HL-60 (cell line): ENCODE measurements around the gene FBXO2.

Experiments used
- DNase-seq, 2 experiments: peaks; one replicate each; pipeline ENCODE4 v3.0.0-alpha.2; 2010 to 2020; ENCODE audit warnings: low read depth in 1 of 2, low spot score in 1 of 2
- H3K27ac ChIP-seq: fragments of 250-450 bp; sonication (Bioruptor Pico); replicated peaks from 2 replicates; pipeline ENCODE4 v1.5.1; 2020; ENCODE audit warnings: mild to moderate bottlenecking, moderate library complexity
- H3K27me3 ChIP-seq: fragments of 250-450 bp; sonication (Bioruptor Pico); 2 replicates; pipeline ENCODE4 v1.5.1; 2021; ENCODE audit warnings: mild to moderate bottlenecking, moderate library complexity; ENCODE audit not compliant: insufficient read depth, poor library complexity, severe bottlenecking
- H3K4me3 ChIP-seq: replicated peaks from 2 replicates; pipeline ENCODE4 v1.5.1; 2011; ENCODE audit warnings: mild to moderate bottlenecking, control low read depth, low read length; ENCODE audit not compliant: insufficient read depth
- GABPA ChIP-seq: IDR thresholded peaks from 2 replicates; pipeline ENCODE4 v1.6.1; 2012; ENCODE audit warnings: low read depth
- POLR2AphosphoS5 ChIP-seq: IDR thresholded peaks from 2 replicates; pipeline ENCODE4 v1.6.1; 2012; ENCODE audit warnings: low read depth
- SPI1 ChIP-seq: IDR thresholded peaks from 2 replicates; pipeline ENCODE4 v1.6.1; 2012; ENCODE audit warnings: low read depth, mild to moderate bottlenecking, borderline replicate concordance
- TF ChIP-seq, protein P1 (sequence below): IDR thresholded peaks from one replicate; pipeline ENCODE4 v1.5.1; 2011; ENCODE audit warnings: low read length, control low read depth, inconsistent platforms; ENCODE audit not compliant: insufficient read depth
- TF ChIP-seq, protein P2 (sequence below): IDR thresholded peaks from 2 replicates; pipeline ENCODE4 v1.6.1; 2012; ENCODE audit warnings: low read depth; ENCODE audit not compliant: insufficient replicate concordance

The FBXO2 gene

DNA sequence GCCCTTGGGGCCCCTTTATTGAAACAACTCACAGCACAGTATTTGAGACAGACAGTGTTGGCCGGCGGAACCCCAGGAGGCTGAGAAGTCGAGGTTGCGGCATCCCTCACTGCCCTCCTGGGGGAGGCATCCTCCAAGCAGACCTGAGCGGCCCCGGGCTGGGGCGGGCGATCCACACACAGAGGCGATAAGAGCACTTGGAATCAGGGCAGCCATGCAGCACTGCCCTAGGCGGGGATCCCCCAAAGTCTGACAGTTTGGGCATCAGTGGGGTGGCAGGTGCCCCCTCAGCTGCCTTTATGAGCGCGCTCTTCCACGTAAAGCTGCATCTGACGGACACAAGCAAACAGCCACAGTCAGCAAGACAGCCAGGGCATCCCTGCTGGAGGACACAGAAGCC is 20.3 kb upstream of the FBXO2 start:
- Histone ChIP-seq H3K27me3 (no peaks in the 10 kb centered on the region), H3K4me3 (no peak overlapping the region), H3K27ac (no peak overlapping the region)
- TF ChIP-seq SPI1 (no peak), GABPA (no peak), POLR2AphosphoS5 (no peak)
- TF ChIP-seq, protein P1, sequence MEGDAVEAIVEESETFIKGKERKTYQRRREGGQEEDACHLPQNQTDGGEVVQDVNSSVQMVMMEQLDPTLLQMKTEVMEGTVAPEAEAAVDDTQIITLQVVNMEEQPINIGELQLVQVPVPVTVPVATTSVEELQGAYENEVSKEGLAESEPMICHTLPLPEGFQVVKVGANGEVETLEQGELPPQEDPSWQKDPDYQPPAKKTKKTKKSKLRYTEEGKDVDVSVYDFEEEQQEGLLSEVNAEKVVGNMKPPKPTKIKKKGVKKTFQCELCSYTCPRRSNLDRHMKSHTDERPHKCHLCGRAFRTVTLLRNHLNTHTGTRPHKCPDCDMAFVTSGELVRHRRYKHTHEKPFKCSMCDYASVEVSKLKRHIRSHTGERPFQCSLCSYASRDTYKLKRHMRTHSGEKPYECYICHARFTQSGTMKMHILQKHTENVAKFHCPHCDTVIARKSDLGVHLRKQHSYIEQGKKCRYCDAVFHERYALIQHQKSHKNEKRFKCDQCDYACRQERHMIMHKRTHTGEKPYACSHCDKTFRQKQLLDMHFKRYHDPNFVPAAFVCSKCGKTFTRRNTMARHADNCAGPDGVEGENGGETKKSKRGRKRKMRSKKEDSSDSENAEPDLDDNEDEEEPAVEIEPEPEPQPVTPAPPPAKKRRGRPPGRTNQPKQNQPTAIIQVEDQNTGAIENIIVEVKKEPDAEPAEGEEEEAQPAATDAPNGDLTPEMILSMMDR = no peak
- TF ChIP-seq, protein P2, sequence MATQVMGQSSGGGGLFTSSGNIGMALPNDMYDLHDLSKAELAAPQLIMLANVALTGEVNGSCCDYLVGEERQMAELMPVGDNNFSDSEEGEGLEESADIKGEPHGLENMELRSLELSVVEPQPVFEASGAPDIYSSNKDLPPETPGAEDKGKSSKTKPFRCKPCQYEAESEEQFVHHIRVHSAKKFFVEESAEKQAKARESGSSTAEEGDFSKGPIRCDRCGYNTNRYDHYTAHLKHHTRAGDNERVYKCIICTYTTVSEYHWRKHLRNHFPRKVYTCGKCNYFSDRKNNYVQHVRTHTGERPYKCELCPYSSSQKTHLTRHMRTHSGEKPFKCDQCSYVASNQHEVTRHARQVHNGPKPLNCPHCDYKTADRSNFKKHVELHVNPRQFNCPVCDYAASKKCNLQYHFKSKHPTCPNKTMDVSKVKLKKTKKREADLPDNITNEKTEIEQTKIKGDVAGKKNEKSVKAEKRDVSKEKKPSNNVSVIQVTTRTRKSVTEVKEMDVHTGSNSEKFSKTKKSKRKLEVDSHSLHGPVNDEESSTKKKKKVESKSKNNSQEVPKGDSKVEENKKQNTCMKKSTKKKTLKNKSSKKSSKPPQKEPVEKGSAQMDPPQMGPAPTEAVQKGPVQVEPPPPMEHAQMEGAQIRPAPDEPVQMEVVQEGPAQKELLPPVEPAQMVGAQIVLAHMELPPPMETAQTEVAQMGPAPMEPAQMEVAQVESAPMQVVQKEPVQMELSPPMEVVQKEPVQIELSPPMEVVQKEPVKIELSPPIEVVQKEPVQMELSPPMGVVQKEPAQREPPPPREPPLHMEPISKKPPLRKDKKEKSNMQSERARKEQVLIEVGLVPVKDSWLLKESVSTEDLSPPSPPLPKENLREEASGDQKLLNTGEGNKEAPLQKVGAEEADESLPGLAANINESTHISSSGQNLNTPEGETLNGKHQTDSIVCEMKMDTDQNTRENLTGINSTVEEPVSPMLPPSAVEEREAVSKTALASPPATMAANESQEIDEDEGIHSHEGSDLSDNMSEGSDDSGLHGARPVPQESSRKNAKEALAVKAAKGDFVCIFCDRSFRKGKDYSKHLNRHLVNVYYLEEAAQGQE = no peak
- no peak for DNase-seq

DNA sequence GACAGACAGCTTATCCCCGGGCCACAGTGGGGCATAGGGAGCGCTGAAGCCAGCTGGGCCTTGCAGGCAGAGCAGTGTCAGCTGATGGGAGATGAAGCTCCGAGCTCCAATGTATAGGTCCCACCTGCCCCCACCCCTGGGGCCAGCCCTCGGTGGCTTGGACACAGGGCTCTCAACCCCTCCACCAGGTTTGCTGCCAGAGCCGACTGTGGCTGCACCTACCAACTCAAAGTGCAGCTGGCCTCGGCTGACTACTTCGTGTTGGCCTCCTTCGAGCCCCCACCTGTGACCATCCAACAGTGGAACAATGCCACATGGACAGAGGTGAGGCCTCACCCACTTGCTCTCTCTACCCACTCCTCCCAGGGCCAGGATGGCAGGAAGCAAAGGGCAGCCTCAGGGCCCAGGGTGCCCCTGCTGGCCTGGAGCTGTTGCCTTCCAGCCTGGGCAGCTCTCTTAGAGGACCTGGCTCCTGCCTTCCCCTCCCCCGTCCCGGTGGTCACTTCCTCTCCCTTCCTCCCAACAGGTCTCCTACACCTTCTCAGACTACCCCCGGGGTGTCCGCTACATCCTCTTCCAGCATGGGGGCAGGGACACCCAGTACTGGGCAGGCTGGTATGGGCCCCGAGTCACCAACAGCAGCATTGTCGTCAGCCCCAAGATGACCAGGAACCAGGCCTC is 19.0 kb upstream of the FBXO2 start:
- H3K27me3 ChIP-seq = no peaks in the 10 kb centered on the region
- no peak for DNase-seq
- H3K4me3 ChIP-seq = no peak overlapping the region
- TF ChIP-seq, protein P2 = no peak
- TF ChIP-seq SPI1 (no peak), POLR2AphosphoS5 (no peak), GABPA (no peak)
- TF ChIP-seq, protein P1 = no peak
- no peak overlapping the region for H3K27ac ChIP-seq

DNA sequence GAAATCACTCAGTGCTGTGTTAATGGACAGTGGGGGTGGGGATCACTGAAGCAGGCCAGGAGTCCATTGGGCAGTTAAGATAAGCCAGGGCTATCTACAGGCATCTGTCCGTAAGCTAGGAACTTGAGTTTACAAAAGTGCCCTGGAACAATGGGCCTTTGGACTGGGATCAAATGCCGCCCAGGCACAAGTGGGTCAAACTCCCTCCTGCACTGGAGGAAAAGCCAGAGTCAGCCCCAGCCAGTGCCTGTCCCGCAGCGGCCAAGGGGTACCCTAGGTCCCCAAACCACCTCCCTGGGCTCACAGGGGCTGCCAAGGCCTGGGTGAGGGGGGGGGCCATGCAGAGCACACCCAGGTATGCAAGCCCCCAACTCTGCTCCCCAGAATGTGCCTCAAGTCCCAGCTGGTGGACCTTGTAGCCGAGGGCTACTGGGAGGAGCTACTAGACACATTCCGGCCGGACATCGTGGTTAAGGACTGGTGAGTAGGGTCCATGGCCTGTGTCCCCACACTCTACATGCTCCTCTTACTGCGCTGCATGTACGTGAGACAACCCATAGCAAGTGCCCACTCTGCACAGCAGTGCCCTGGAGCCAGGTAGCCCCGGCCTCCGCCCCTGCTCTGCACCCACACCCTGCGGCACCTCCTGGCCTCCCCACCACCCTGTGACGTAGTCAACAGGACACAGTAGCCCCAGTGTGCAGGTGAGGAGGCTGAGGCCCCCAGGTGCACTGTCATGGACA is 17.5 kb upstream of the FBXO2 start:
- H3K27me3 ChIP-seq = no peaks in the 10 kb centered on the region
- H3K27ac ChIP-seq = no peak overlapping the region
- DNase-seq = no peak
- H3K4me3 ChIP-seq = no peak overlapping the region
- TF ChIP-seq SPI1 (no peak), POLR2AphosphoS5 (no peak), GABPA (no peak)
- TF ChIP-seq, protein P1 = no peak
- TF ChIP-seq, protein P2 = no peak
